H1 (cell line): Measurements from ENCODE around the gene PTCH1. TPM values are rescaled to one million over a fixed set of nuclear protein-coding genes. Genes with fewer than 3 reads are reported as not detected.

Experiments used
- CTCF ChIA-PET: fragments of 300-600 bp; sonication (Branson Sonifier 250); formaldehyde crosslinking; loops from one replicate; lab custom pipeline; 2021; ENCODE audit not compliant: partially characterized antibody; lab: Charles Lee
- POLR2A ChIA-PET: fragments of 300-600 bp; sonication (Branson Sonifier 250); formaldehyde crosslinking; loops from one replicate; lab custom pipeline; 2021; ENCODE audit warnings: inconsistent platforms; ENCODE audit not compliant: partially characterized antibody; lab: Charles Lee
- DNase-seq, 2 experiments: peaks; one replicate each; pipeline versions ENCODE4 v3.0.0 to v3.0.0-alpha.2; 2010 to 2022; ENCODE audit warnings: low spot score in 2 of 2, low read depth in 1 of 2, mixed read lengths in 1 of 2
- FAIRE-seq: peaks from 2 replicates; lab custom pipeline; 2011; peaks lifted over from hg19 to GRCh38; lab: Jason Lieb, UNC
- H2AFZ ChIP-seq: 2 replicates; pipeline ENCODE4 v1.8.1; 2012; ENCODE audit warnings: low read length, inconsistent platforms
- H2AK5ac ChIP-seq: 2 replicates; pipeline ENCODE4 v1.6.1; 2013; ENCODE audit warnings: low read depth, low read length
- H2BK120ac ChIP-seq: replicated peaks from 2 replicates; pipeline ENCODE3; 2013; ENCODE audit warnings: low read depth, low read length, inconsistent platforms
- H2BK12ac ChIP-seq: 2 replicates; pipeline ENCODE4 v1.6.1; 2013; ENCODE audit warnings: low read depth, low read length
- H2BK15ac ChIP-seq: 2 replicates; pipeline ENCODE4 v1.6.1; 2013; ENCODE audit warnings: low read length
- H2BK20ac ChIP-seq: 2 replicates; pipeline ENCODE4 v1.6.1; 2013; ENCODE audit warnings: low read length
- H2BK5ac ChIP-seq: 2 replicates; pipeline ENCODE4 v1.6.1; 2013; ENCODE audit warnings: low read depth, low read length
- H3K14ac ChIP-seq: 2 replicates; pipeline ENCODE4 v1.6.1; 2013; ENCODE audit warnings: inconsistent platforms; ENCODE audit not compliant: insufficient read length
- H3K18ac ChIP-seq: 2 replicates; pipeline ENCODE4 v1.6.1; 2013; ENCODE audit warnings: low read length; ENCODE audit errors: extremely low read depth
- H3K23ac ChIP-seq: 2 replicates; pipeline ENCODE4 v1.6.1; 2013; ENCODE audit warnings: inconsistent platforms; ENCODE audit not compliant: insufficient read length
- H3K23me2 ChIP-seq: 2 replicates; pipeline ENCODE4 v1.6.1; 2013; ENCODE audit warnings: low read depth, low read length
- H3K27ac ChIP-seq: 2 replicates; pipeline ENCODE4 v1.6.1; 2011; ENCODE audit warnings: low read depth, low read length, inconsistent platforms
- H3K27me3 ChIP-seq, 4 experiments: replicated peaks in 1 of 4; 1 replicate in 1 of 4; 2 replicates in 3 of 4; pipeline versions ENCODE4 v1.6.1 to v1.8.1; 2011 to 2013; ENCODE audit warnings: low read length in 3 of 4, mild to moderate bottlenecking in 3 of 4, inconsistent platforms in 2 of 4, mixed read lengths in 2 of 4, moderate library complexity in 1 of 4; ENCODE audit not compliant: control insufficient read depth in 3 of 4, insufficient read depth in 3 of 4; ENCODE audit errors: extremely low read depth in 1 of 4
- H3K36me3 ChIP-seq, 4 experiments: 2 replicates each; pipeline versions ENCODE4 v1.6.1 to v1.8.1; 2011 to 2013; ENCODE audit warnings: mild to moderate bottlenecking in 4 of 4, low read length in 3 of 4, moderate library complexity in 2 of 4, control low read depth in 1 of 4, inconsistent platforms in 1 of 4; ENCODE audit not compliant: insufficient read depth in 4 of 4, control insufficient read depth in 2 of 4
- H3K4ac ChIP-seq: replicated peaks from 2 replicates; pipeline ENCODE3; 2013; ENCODE audit warnings: low read length, low read depth, mixed read lengths, inconsistent platforms; ENCODE audit not compliant: insufficient read length
- H3K4me1 ChIP-seq, 4 experiments: replicated peaks in 1 of 4; 1 replicate in 1 of 4; 2 replicates in 3 of 4; pipeline versions ENCODE4 v1.6.1 to v1.8.1; 2011 to 2013; ENCODE audit warnings: low read length in 3 of 4, inconsistent platforms in 2 of 4, mixed read lengths in 1 of 4; ENCODE audit not compliant: insufficient read depth in 4 of 4, control insufficient read depth in 3 of 4
- H3K4me2 ChIP-seq, 2 experiments: 2 replicates each; pipeline versions ENCODE4 v1.6.1 to v1.8.1; 2011 to 2013; ENCODE audit warnings: low read depth in 2 of 2, low read length in 2 of 2, control low read depth in 1 of 2, inconsistent platforms in 1 of 2, mild to moderate bottlenecking in 1 of 2; ENCODE audit not compliant: insufficient read depth in 1 of 2
- H3K4me3 ChIP-seq, 4 experiments: fragments of 200-600, 300-600 bp in 1 of 4; sonication (generic), shearing (Covaris generic), sonication (Bioruptor Twin) in 1 of 4; 2 replicates each; pipeline versions ENCODE4 v1.5.1 to v1.8.1; 2011 to 2016; ENCODE audit warnings: low read length in 4 of 4, low read depth in 3 of 4, control low read depth in 2 of 4, inconsistent platforms in 2 of 4, mild to moderate bottlenecking in 2 of 4, mixed read lengths in 1 of 4, moderate library complexity in 1 of 4; ENCODE audit not compliant: insufficient read depth in 2 of 4; ENCODE audit errors: extremely low read depth in 1 of 4
- H3K56ac ChIP-seq: replicated peaks from 2 replicates; pipeline ENCODE3; 2013; ENCODE audit warnings: low read depth, mild to moderate bottlenecking, mixed read lengths, low read length, inconsistent platforms; ENCODE audit not compliant: insufficient read length
- H3K79me1 ChIP-seq: 2 replicates; pipeline ENCODE4 v1.6.1; 2013; ENCODE audit warnings: low read depth, low read length, control low read depth
- H3K79me2 ChIP-seq, 2 experiments: 2 replicates each; pipeline versions ENCODE4 v1.6.1 to v1.8.1; 2012 to 2013; ENCODE audit warnings: low read length in 2 of 2, mild to moderate bottlenecking in 2 of 2, inconsistent platforms in 1 of 2; ENCODE audit not compliant: insufficient read depth in 2 of 2, control insufficient read depth in 1 of 2
- H3K9ac ChIP-seq, 4 experiments: replicated peaks in 1 of 4; 1 replicate in 1 of 4; 2 replicates in 3 of 4; pipeline versions ENCODE4 v1.6.1 to v1.8.1; 2011 to 2013; ENCODE audit warnings: low read depth in 3 of 4, low read length in 3 of 4, control low read depth in 2 of 4, mild to moderate bottlenecking in 2 of 4, moderate library complexity in 2 of 4, inconsistent platforms in 1 of 4; ENCODE audit errors: extremely low read depth in 1 of 4
- H3K9me3 ChIP-seq, 2 experiments: 2 replicates each; pipeline versions ENCODE4 v1.6.1 to v1.8.1; 2012 to 2013; ENCODE audit warnings: mild to moderate bottlenecking in 2 of 2, moderate library complexity in 2 of 2, control low read depth in 1 of 2, inconsistent platforms in 1 of 2, low read depth in 1 of 2, low read length in 1 of 2, mixed read lengths in 1 of 2; ENCODE audit not compliant: insufficient read depth in 2 of 2
- H4K20me1 ChIP-seq, 2 experiments: replicated peaks in 1 of 2; 2 replicates each; pipeline versions ENCODE3 to v1.8.1; 2011 to 2013; ENCODE audit warnings: inconsistent platforms in 2 of 2, low read length in 2 of 2, mild to moderate bottlenecking in 1 of 2; ENCODE audit not compliant: insufficient read depth in 2 of 2, control insufficient read depth in 1 of 2
- H4K5ac ChIP-seq: 2 replicates; pipeline ENCODE4 v1.6.1; 2013; ENCODE audit warnings: low read length, low read depth, mixed read lengths, inconsistent platforms; ENCODE audit not compliant: insufficient read length
- H4K8ac ChIP-seq: 2 replicates; pipeline ENCODE4 v1.8.0; 2013; ENCODE audit warnings: mild to moderate bottlenecking, moderate library complexity, low read length, inconsistent platforms; ENCODE audit not compliant: insufficient read depth; ENCODE audit errors: extremely low read depth
- H4K91ac ChIP-seq: replicated peaks from 2 replicates; pipeline ENCODE3; 2013; ENCODE audit warnings: low read length, mixed read lengths, inconsistent platforms; ENCODE audit not compliant: insufficient read length
- KDM5A ChIP-seq: fragments of 200-600 bp; IDR thresholded peaks from 2 replicates; pipeline ENCODE4 v1.7.1; 2012; ENCODE audit warnings: mild to moderate bottlenecking, low read length, inconsistent platforms, mixed read lengths
- PHF8 ChIP-seq: fragments of 200-600 bp; sonication (generic); conservative IDR thresholded peaks from 2 replicates; pipeline ENCODE4 v1.7.1; 2012; ENCODE audit warnings: low read depth, mild to moderate bottlenecking, inconsistent platforms, low read length, moderate library complexity
- POU5F1 ChIP-seq: IDR thresholded peaks from 2 replicates; pipeline ENCODE4 v1.6.1; 2011; ENCODE audit warnings: low read depth, mild to moderate bottlenecking, low read length, moderate library complexity
- RXRA ChIP-seq: IDR thresholded peaks from 2 replicates; pipeline ENCODE4 v1.6.1; 2011; ENCODE audit warnings: low read depth, mild to moderate bottlenecking, low read length, moderate library complexity; ENCODE audit not compliant: insufficient read depth
- SUZ12 ChIP-seq: fragments of 200-600 bp; sonication (generic); IDR thresholded peaks from 2 replicates; pipeline ENCODE4 v1.6.1; 2012; ENCODE audit warnings: mild to moderate bottlenecking, inconsistent platforms, low read length, moderate library complexity, mixed read lengths
- TCF12 ChIP-seq: IDR thresholded peaks from 2 replicates; pipeline ENCODE4 v1.6.1; 2011; ENCODE audit warnings: low read depth, mild to moderate bottlenecking, low read length
- ZNF274 ChIP-seq: IDR thresholded peaks from 2 replicates; pipeline ENCODE4 v1.7.0; 2012; ENCODE audit warnings: low read length, borderline replicate concordance; ENCODE audit errors: extremely low read depth
- WGBS, 2 experiments: shearing (Covaris generic) in 1 of 2; methylation state at CpG; one replicate each; pipeline versions ENCODE4 v1.1.6 to v1.1.7; 2013 to 2015; ENCODE audit warnings: low lambda C conversion rate in 2 of 2, mixed read lengths in 2 of 2, inconsistent platforms in 1 of 2, low coverage in 1 of 2, missing lambda C conversion rate in 1 of 2; ENCODE audit not compliant: insufficient replicate concordance in 2 of 2, insufficient coverage in 1 of 2, insufficient read length in 1 of 2; ENCODE audit errors: extremely low coverage in 1 of 2, missing lambda C conversion rate in 1 of 2; 5-methylcytosine and 5-hydroxymethylcytosine counted together
- polyA plus RNA-seq, 7 experiments: library from polyadenylated mRNA; depleted of rRNA in 3 of 7; stranded (reverse) in 5 of 7; unstranded in 2 of 7; fragments of >200 nt in 5 of 7; fragments of 200-250 nt in 2 of 7; gene quantifications; 1 replicate in 5 of 7; 2 replicates in 1 of 7; 4 replicates in 1 of 7; pipeline versions ENCODE4 v1.2.1 to v1.2.3, GENCODE V29; 2011 to 2013; ENCODE audit warnings: missing spikeins in 2 of 7, mixed read lengths in 2 of 7
- total RNA-seq: library from RNA; stranded (reverse); fragmentation: NEBNext Ultra II Directional; extraction: Animal tissue kit (Norgen Biotek cat#: 25700); gene quantifications from 2 replicates; pipeline ENCODE4 v1.2.1, GENCODE V29; 2021
- TF ChIP-seq, protein P1 (sequence below): IDR thresholded peaks from 2 replicates; pipeline ENCODE4 v1.6.1; 2011; ENCODE audit warnings: low read depth, mild to moderate bottlenecking, low read length; ENCODE audit not compliant: insufficient read depth

The PTCH1 gene
- total and polyA plus RNA-seq, 2 of the 8 experiments (the other 6 are each of a cell fraction or from before 2014, with no cell fraction given): 6.4 to 34.1 TPM

GRCh38 chr9:95463148-95464060, 53.4 kb downstream of the PTCH1 start:
- no peak overlapping the region for H4K8ac ChIP-seq
- H3K4me2 ChIP-seq: peak overlapping the region; percentile 42 to 47; a peak in 3 of 4 replicates
- H4K91ac ChIP-seq: no peak overlapping the region
- H2BK20ac ChIP-seq: no peak overlapping the region
- peaks cover 8 to 76% (median 31%) of the 10 kb centered on the region in 4 experiments; a peak in 6 of 8 replicates for H3K36me3 ChIP-seq
- ChIA-PET CTCF (interaction anchor here (0.6 to 1.0 kb wide), 3 partner anchors 108 to 1411 kb away, joined by 3 read pairs; no protein-coding TSS in a partner anchor), POLR2A (interaction anchor here (0.8 to 1.0 kb wide), 2 partner anchors 12 to 47 kb away, joined by 3 read pairs; no protein-coding TSS in a partner anchor)
- no peak overlapping the region for H3K56ac ChIP-seq
- H3K23me2 ChIP-seq: no peaks in the 10 kb centered on the region
- H2BK15ac ChIP-seq: no peak overlapping the region
- H3K9ac ChIP-seq: peak overlapping the region in 1 of 4 experiments; percentile 32; a peak in 2 of 7 replicates
- H3K4ac ChIP-seq: no peak overlapping the region
- no peak overlapping the region for H3K23ac ChIP-seq
- H2AK5ac ChIP-seq: no peak overlapping the region
- no peaks in the 10 kb centered on the region for H3K79me2 ChIP-seq
- peaks cover 4 to 16% (median 8%) of the 10 kb centered on the region in 4 experiments for H3K4me1 ChIP-seq
- H2AFZ ChIP-seq: no peak overlapping the region
- H3K4me3 ChIP-seq: peak overlapping the region in 1 of 4 experiments; percentile 37; a peak in 1 of 8 replicates
- H2BK12ac ChIP-seq: no peak overlapping the region
- FAIRE-seq (no peak), DNase-seq (no peak)
- H3K79me1 ChIP-seq: no peaks in the 10 kb centered on the region; the same call in 1 of the 2 replicates
- no peaks in the 10 kb centered on the region for H3K27me3 ChIP-seq
- H4K20me1 ChIP-seq: peaks cover 0 to 3% of the 10 kb centered on the region in 2 experiments
- no peak overlapping the region for H2BK120ac ChIP-seq
- 85% methylated on average over 21 of the region's 21 CpGs; no CpG with 5 or more reads in 1 of the 2 experiments for WGBS, 2 experiments
- H3K14ac ChIP-seq: no peak overlapping the region
- 0 out of 2 replicates have a peak overlapping the region, but pooled peaks have one; percentile 79 for H2BK5ac ChIP-seq
- no peak overlapping the region for H4K5ac ChIP-seq
- no peak overlapping the region for H3K27ac ChIP-seq
- no peaks in the 10 kb centered on the region for H3K9me3 ChIP-seq
- H3K18ac ChIP-seq: no peak overlapping the region; the same call in 1 of the 2 replicates
- TF ChIP-seq TCF12: no peak
- TF ChIP-seq, protein P1, sequence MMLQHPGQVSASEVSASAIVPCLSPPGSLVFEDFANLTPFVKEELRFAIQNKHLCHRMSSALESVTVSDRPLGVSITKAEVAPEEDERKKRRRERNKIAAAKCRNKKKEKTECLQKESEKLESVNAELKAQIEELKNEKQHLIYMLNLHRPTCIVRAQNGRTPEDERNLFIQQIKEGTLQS: no peak
- TF ChIP-seq KDM5A: no peak
- no peak for TF ChIP-seq SUZ12
- TF ChIP-seq POU5F1: no peak
- TF ChIP-seq RXRA: no peak
- no peak for TF ChIP-seq ZNF274
- no peak for TF ChIP-seq PHF8
